HG03432 (cell line): ENCODE results near the gene SCYGR3.

ENCODE experiments used
- ATAC-seq: cut with Tn5 transposase; IDR thresholded peaks from one replicate; pipeline ENCODE4 v1.9.1; 2021; ENCODE audit warnings: mild to moderate bottlenecking, moderate library complexity; ENCODE audit not compliant: unreplicated experiment

SCYGR3 gene, protein sequence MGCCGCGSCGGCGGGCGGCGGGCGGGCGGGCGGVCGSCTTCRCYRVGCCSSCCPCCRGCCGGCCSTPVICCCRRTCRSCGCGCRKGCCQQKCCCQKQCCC

GRCh38 chr2:227614740-227615139 is at the start of gene SCYGR3:
TSS of gene SCYGR3 (minus strand) at chr2:227614840. CDS start at chr2:227614840, 0 bp downstream.
- no peak for ATAC-seq

DNA sequence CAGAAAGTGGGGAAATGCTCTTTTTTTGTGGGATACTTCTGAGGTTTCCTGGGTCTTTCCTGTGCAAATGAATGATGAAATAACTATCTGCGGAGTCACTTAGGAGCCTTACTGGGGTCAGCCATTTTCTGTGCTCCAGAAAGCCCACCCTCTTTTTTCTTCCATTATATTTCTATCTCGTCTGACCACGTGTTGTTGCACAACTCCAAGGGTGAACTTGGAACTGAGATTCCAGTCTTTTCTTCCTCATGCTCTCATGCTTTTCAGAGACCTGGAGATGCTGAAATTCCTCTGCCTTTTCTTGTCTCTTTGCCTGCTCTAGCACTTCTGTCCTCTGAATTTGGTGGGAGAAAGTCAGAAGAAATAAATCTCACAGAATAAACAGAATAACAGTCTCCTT is 47.2 kb upstream of the SCYGR3 start:
- ATAC-seq = no peak

- no peak for ATAC-seq
Observed at GRCh38 chr2:227661025-227661649, 46.5 kb upstream of the SCYGR3 start.

DNA sequence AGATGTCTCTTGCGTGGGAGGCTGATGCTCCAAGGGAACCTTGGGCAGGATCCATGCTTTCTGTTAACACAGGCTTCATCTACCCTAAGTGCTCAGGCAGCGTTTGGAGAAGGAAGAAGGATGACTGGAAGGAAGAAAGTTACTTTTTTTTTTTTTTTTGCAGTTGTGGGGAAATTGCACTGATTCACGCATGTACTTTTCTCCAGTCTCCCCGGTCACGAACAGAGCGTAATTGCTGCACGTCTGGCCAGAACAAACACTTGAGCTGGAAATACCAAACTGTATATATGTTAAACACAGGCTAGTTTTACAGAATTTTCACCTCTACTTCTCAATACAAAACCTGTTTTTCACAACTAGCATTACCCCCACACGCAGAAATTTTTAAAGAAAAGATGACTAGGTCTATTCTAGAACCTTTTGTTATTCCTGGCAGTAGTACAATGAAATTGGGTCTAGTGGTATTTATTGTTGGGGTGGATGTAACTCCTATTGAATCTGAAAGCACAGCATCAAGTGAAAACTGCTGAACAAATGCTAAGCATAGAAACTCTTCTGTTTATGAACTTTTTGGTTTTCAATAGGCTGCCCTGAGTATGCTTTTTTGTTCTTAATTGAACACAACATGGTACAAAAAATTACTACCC is 42.7 kb upstream of the SCYGR3 start:
- ATAC-seq = no peak

- ATAC-seq = peak; percentile 46
Observed at GRCh38 chr2:227655454-227655853, 40.8 kb upstream of the SCYGR3 start.

DNA sequence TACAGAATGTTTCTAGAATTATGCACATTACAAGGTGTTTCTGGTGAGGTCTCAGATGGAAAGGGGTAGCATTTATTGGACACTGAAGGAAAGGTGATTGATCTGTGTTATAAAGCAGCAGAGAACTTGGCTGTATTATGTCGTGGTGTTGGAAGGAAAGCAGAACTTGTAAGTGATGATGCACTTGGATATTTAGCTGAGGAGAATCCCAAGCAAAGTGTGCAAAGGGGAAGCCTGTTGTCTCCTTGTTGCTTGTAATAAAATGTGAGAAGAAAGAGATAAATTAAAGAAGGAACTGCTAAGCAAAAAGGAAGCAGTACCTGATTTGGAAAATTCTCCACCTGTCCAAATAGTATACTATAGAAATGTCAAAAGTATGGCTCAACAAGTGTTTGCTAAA is 39.8 kb upstream of the SCYGR3 start:
- ATAC-seq = no peak

GRCh38 chr2:227653419-227653818 is 38.8 kb upstream of the SCYGR3 start:
- no peak for ATAC-seq

DNA sequence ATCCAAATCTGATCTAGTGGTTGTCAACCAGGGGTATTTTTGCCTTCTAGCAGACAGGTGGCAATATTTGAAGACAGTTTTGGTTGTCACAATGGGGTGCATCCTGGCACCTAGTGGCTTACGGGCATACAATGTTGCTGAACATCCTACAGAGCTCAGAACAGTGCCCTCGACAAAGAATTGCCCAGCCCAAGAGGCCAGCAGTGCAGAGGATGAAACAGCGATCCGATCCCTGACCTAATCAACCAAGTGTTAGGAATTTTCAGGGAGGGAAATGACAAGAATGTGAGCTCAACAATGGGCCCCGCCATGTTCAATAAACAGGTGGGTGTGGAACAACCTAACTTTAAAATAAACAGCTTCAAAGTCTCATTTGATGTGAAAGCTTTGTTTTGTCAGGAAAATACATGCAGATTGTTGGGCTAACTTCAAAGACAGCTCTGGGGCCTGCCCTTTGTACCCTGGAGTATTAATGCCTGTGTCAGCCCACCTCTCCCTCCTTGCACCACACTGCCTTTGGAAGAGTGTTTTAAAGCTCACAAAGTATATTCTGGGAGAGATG is 29.4 kb upstream of the SCYGR3 start:
- no peak for ATAC-seq

DNA sequence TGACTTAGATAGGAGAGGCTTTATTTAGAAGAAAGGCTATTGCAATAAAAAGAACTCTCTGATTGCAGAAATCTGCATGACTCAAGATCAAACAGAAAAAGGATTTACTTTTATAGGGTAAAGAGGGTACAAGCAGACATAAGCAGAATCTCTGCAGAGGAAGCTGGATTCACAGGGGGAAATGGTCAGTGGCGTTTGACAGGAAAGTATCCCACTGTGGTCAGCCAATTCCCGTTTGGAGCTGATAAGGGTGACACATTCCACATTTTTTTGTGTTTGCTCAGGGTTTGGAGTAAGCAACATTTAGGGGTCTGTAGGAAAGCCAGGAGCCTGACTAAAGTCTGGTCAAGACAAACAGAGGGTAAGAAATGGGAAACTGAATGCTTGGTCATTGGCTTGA is 28.0 kb upstream of the SCYGR3 start:
- ATAC-seq = no peak

- ATAC-seq = no peak
Observed at GRCh38 chr2:227634201-227634600, 19.6 kb upstream of the SCYGR3 start.

DNA sequence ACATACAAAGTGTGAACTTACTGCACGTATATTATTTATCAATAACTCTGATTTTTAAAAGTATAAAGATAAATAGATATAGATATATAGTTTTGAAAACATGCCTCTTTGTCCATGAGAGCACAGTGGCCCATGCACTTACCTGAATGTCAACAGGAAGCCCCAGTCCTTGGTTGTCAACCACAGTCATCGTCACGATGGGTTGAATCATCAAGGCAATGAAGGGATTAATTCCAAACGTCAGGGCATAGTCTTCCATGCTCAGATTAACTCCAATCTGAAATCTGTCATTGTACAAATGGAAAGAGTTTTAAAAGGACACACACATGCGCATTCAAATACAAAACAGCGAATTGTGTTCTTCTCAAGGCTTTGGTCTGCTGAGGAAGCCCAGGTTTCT is 18.2 kb upstream of the SCYGR3 start:
- ATAC-seq = no peak

- no peak for ATAC-seq
Observed at GRCh38 chr2:227630322-227630721, 15.7 kb upstream of the SCYGR3 start.

GRCh38 chr2:227629435-227629834 is 14.8 kb upstream of the SCYGR3 start:
- ATAC-seq = no peak

- ATAC-seq = peak; percentile 99
Observed at GRCh38 chr2:227627769-227628168, 13.1 kb upstream of the SCYGR3 start.

DNA sequence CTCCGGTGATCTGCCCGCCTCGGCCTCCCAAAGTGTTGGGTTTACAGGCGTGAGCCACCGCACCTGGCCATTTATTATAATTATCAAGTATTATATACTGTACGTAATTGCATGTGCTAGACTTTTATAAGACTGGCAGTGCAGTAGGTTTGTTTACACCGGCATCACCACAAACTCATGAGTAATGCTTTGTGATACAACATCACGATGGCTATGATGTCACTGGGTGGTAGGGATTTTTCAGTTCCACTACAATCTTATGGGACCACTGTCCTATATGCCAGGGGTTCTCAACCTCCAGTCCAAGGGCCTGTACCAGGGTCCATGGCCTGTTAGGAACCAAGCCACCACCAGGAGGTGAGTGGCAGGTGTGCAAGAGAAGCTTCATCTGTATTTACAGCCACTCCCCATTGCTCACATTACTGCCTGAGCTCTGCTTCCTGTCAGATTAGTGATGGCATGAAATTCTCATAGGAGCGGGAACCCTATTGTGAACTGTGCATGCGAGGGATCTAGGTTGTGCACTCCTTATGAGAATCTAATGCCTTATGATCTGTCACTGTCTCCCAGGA is 12.0 kb upstream of the SCYGR3 start:
- no peak for ATAC-seq

DNA sequence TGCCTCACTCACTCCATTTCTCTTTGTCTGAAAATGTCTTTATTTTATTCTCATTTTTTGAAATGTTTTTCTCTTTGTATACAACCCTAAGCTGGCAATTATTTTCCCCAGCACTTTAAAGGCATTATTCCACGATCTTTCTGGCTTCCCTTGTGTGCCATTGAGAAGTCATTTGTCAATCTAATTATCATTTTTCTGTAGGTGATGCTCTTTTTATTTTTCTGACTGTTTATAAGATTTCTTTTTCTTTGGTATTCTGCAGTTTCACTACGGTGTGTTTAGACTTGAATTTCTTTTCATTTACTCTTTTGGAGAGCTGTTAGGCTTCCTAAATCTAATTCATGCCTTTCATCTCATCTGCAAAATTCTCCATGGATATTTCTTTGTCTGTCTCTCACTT is 10.8 kb upstream of the SCYGR3 start:
- ATAC-seq = no peak

DNA sequence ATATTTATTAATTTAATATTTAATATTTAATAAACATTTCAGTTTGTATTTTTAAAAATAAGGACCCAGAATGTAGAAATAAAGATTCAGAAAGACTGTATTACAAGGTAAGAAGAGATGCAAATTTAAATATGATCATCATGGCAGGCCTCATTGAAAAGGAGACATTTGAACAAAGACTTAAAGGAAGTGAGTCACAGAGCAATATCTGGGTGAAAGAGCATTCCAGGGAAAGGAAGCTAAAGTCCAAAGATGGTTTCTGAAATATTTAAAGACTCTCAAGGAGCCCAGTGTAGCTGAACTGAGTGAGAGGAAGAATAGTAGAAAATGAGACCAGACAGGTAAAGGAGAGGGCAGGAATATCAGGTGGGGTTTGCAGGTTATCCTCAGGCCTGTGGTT is 8.6 kb upstream of the SCYGR3 start:
- no peak for ATAC-seq

- ATAC-seq = no peak
Observed at GRCh38 chr2:227617316-227618230, 2.9 kb upstream of the SCYGR3 start, which contains the start of gene SCYGR4. TSS of gene SCYGR4 (plus strand) at chr2:227617498. CDS start at chr2:227617498, 0 bp downstream.

DNA sequence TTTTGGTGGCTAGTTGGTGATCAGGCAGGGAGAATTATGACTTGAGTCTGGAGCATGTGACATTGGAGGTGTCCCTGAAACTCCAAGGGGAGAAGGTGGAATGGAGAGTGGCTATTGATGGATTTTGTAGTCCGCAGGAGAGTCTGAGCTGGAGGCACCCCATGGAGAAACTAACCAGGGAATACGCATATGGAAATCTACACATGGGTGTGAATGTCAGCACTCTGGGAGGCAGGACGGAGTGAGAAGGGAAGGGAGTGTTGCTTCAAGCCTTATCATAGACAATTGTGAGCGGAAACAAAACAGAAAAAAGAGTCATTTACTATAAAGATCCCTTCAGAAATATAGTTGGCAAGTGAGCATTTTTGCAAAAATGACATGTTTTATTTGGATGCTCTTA is 2.0 kb upstream of the SCYGR3 start:
- no peak for ATAC-seq

GRCh38 chr2:227615906-227616305 is 1.3 kb upstream of the SCYGR3 start:
- no peak for ATAC-seq

DNA sequence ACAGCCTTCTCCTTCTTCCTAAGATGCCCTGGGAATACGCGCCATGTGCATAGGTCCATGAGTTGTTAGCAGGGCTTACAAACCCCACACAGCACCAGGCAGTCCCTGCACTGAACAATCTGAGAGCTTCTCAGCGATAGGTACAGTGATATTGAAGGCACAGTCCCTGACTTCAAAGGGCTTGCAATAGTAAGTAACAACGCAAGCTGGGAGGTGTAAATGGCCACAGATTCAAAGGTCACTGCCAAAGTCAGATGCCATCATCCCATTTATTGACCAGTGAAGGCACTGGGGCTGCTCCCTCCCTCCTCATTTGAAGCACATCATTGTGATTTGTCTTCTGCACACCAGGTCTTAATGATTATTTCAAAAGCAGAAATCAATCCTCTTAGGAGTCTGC is 541 bp upstream of the SCYGR3 start:
- no peak for ATAC-seq
